PFSK-1 (cell line): Measurements from ENCODE around the gene KCTD11.

Experiments used
- FOXP2 ChIP-seq: optimal IDR thresholded peaks from 2 replicates; pipeline ENCODE3; 2011; ENCODE audit warnings: borderline replicate concordance, control low read depth, inconsistent platforms; ENCODE audit not compliant: insufficient read depth; ENCODE audit errors: extremely low read length, extremely low read depth
- POLR2AphosphoS5 ChIP-seq: IDR thresholded peaks from 2 replicates; pipeline ENCODE4 v1.6.1; 2012; ENCODE audit warnings: low read depth, mild to moderate bottlenecking, control low read depth, low read length, moderate library complexity
- REST ChIP-seq, 2 experiments: IDR thresholded peaks; 2 replicates each; pipeline versions ENCODE4 v1.6.1 to v1.8.0; 2011 to 2012; ENCODE audit warnings: low read depth in 2 of 2, low read length in 2 of 2, control low read depth in 1 of 2, inconsistent platforms in 1 of 2, mild to moderate bottlenecking in 1 of 2, moderate library complexity in 1 of 2; ENCODE audit not compliant: insufficient read depth in 1 of 2
- SIN3A ChIP-seq: IDR thresholded peaks from 2 replicates; pipeline ENCODE4 v1.6.1; 2012; ENCODE audit warnings: mild to moderate bottlenecking, low read length, moderate library complexity, borderline replicate concordance; ENCODE audit not compliant: insufficient read depth
- TAF1 ChIP-seq: IDR thresholded peaks from 2 replicates; pipeline ENCODE4 v1.6.1; 2012; ENCODE audit warnings: low read length, control low read depth, borderline replicate concordance; ENCODE audit not compliant: insufficient read depth

KCTD11 gene

GRCh38 chr17:7403727-7403976 is 51.7 kb downstream of the KCTD11 start:
- TF ChIP-seq REST (IDR thresholded peaks at IDR 0.05; ENCODE audit: insufficient read depth in 1 of 2, low read depth in 2 of 2, low read length in 2 of 2) (no peak), TAF1 (no peak), SIN3A (no peak), FOXP2 (no peak), POLR2AphosphoS5 (no peak)

GRCh38 chr17:7403977-7404736 is 52.2 kb downstream of the KCTD11 start, which contains the start of gene TMEM256:
TSS of gene TMEM256 (minus strand) at chr17:7404097. CDS start at chr17:7404084, 13 bp downstream.
- TF ChIP-seq POLR2AphosphoS5 (peak; percentile 96), SIN3A (peak; percentile 94; the same call in 1 of the 2 replicates), FOXP2 (peak; percentile 44), REST (IDR thresholded peaks at IDR 0.05; ENCODE audit: insufficient read depth in 1 of 2, low read depth in 2 of 2, low read length in 2 of 2) (peak in 1 of 2 experiments; percentile 46; a peak in 1 of 4 replicates), TAF1 (peak; percentile 91)
